Raji (cell line): ENCODE data around the gene GRK1.

Experiments
- POLR2A ChIP-seq: IDR thresholded peaks from 2 replicates; pipeline ENCODE4 v1.6.1; 2011; ENCODE audit warnings: low read depth, low read length, control low read depth; ENCODE audit not compliant: insufficient read depth

GRK1 gene

GRCh38 chr13:113630804-113631203 is 36.2 kb upstream of the GRK1 start:
- no peak for TF ChIP-seq POLR2A

- no peak for TF ChIP-seq POLR2A
Measured at GRCh38 chr13:113631341-113632095, 35.5 kb upstream of the GRK1 start.

- TF ChIP-seq POLR2A: no peak
Measured at GRCh38 chr13:113632706-113633484, 34.1 kb upstream of the GRK1 start.

GRCh38 chr13:113633485-113633873 is 33.5 kb upstream of the GRK1 start:
- no peak for TF ChIP-seq POLR2A

- no peak for TF ChIP-seq POLR2A
Measured at GRCh38 chr13:113634279-113635047, 32.6 kb upstream of the GRK1 start.

GRCh38 chr13:113635048-113635420 is 32.0 kb upstream of the GRK1 start:
- no peak for TF ChIP-seq POLR2A

- TF ChIP-seq POLR2A: no peak
Measured at GRCh38 chr13:113635709-113636108, 31.3 kb upstream of the GRK1 start.

- TF ChIP-seq POLR2A: no peak
Measured at GRCh38 chr13:113636266-113636963, 30.6 kb upstream of the GRK1 start.

GRCh38 chr13:113637262-113638160 is 29.5 kb upstream of the GRK1 start:
- no peak for TF ChIP-seq POLR2A

- TF ChIP-seq POLR2A: no peak
Measured at GRCh38 chr13:113638173-113638746, 28.8 kb upstream of the GRK1 start.

GRCh38 chr13:113638806-113639205 is 28.2 kb upstream of the GRK1 start:
- TF ChIP-seq POLR2A: no peak

- no peak for TF ChIP-seq POLR2A
Measured at GRCh38 chr13:113639616-113640262, 27.3 kb upstream of the GRK1 start.

GRCh38 chr13:113641426-113641825 is 25.6 kb upstream of the GRK1 start:
- no peak for TF ChIP-seq POLR2A
